BLaER1 treated with 17β-estradiol and CSF1 and Interleukin-3, amounts not matched to agents 10 nM and 100 nM (cell line): ENCODE data around the gene PCDHGB5.

ENCODE experiments used
- H3K27ac ChIP-seq, 11 experiments: shearing (Covaris generic); formaldehyde crosslinking; 2 replicates each; pipeline ENCODE4 v1.8.1; 2022
- H3K27me3 ChIP-seq, 11 experiments: shearing (Covaris generic); formaldehyde crosslinking; 2 replicates each; pipeline ENCODE4 v1.8.1; 2022
- H3K36me3 ChIP-seq, 11 experiments: shearing (Covaris generic); formaldehyde crosslinking; 2 replicates each; pipeline ENCODE4 v1.8.1; 2022
- H3K4me1 ChIP-seq, 10 experiments: shearing (Covaris generic); formaldehyde crosslinking; 2 replicates each; pipeline ENCODE4 v1.8.1; 2022
- H3K4me2 ChIP-seq, 11 experiments: shearing (Covaris generic); formaldehyde crosslinking; 2 replicates each; pipeline ENCODE4 v1.8.1; 2022
- H3K4me3 ChIP-seq, 10 experiments: shearing (Covaris generic); formaldehyde crosslinking; 2 replicates each; pipeline ENCODE4 v1.8.1; 2022
- H3K9ac ChIP-seq, 11 experiments: shearing (Covaris generic); formaldehyde crosslinking; 2 replicates each; pipeline ENCODE4 v1.8.1; 2022
- H3K9me3 ChIP-seq, 11 experiments: shearing (Covaris generic); formaldehyde crosslinking; replicated peaks in 1 of 11; 2 replicates each; pipeline ENCODE4 v1.8.1; 2022
- H4K20me1 ChIP-seq, 11 experiments: shearing (Covaris generic); formaldehyde crosslinking; 2 replicates each; pipeline ENCODE4 v1.8.1; 2022
- Cebpa-rat ChIP-seq, 11 experiments: shearing (Covaris generic); IDR thresholded peaks; 2 replicates each; pipeline ENCODE4 v1.8.1; 2022

Gene PCDHGB5

GRCh38 chr5:141360685-141361084 is 37.1 kb upstream of the PCDHGB5 start:
- Histone ChIP-seq H3K9me3 (peaks cover 74 to 97% (median 89%) of the 10 kb centered on the region in 11 experiments), H3K36me3 (peaks cover 0 to 4% (median 0%) of the 10 kb centered on the region in 11 experiments; a peak in 2 of 22 replicates), H3K9ac (no peak overlapping the region), H3K27me3 (no peaks in the 10 kb centered on the region), H3K4me2 (no peak overlapping the region), H3K4me1 (no peaks in the 10 kb centered on the region; a peak in 1 of 20 replicates), H4K20me1 (no peaks in the 10 kb centered on the region), H3K27ac (no peak overlapping the region), H3K4me3 (no peak overlapping the region)
- no peak for TF ChIP-seq Cebpa-rat (IDR thresholded peaks at IDR 0.05)

DNA sequence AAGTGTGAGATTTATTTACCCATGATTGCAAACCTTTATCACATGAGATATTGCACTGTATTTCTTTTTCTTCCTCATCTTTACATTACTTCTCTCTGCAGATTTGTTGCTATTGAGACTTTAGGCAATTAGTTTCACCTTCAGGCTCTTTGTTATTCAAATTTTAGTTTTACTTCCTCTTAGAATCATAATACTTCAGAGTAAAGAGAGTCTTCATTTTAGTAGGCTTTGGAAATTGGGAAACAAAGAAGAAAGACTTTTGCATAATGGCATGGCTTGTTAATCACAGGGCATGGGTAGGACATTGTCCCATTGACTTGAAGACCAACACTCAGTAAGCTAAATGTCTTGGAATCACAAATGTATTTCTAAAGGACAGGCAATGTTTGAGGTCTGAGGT is 35.0 kb upstream of the PCDHGB5 start:
- Histone ChIP-seq H3K36me3 (peaks cover 0 to 6% (median 0%) of the 10 kb centered on the region in 11 experiments; a peak in 3 of 22 replicates), H3K4me3 (no peak overlapping the region), H3K4me1 (no peaks in the 10 kb centered on the region; a peak in 1 of 20 replicates), H3K9ac (no peak overlapping the region), H3K4me2 (no peak overlapping the region), H4K20me1 (no peaks in the 10 kb centered on the region), H3K27me3 (no peaks in the 10 kb centered on the region), H3K9me3 (peaks cover 75 to 97% (median 85%) of the 10 kb centered on the region in 11 experiments), H3K27ac (no peak overlapping the region)
- TF ChIP-seq Cebpa-rat (IDR thresholded peaks at IDR 0.05), result no peak

GRCh38 chr5:141363952-141364660 is 33.6 kb upstream of the PCDHGB5 start, which contains the start of gene PCDHGA5:
Gene PCDHGA5 (plus strand): TSS chr5:141364162. CDS start chr5:141364331, 169 bp downstream.
- Histone ChIP-seq H3K36me3 (peaks cover 0 to 6% (median 0%) of the 10 kb centered on the region in 11 experiments; a peak in 3 of 22 replicates), H3K27ac (no peak within 1 kb of the TSS), H4K20me1 (no peaks in the 10 kb centered on the region), H3K4me1 (no peaks in the 10 kb centered on the region; a peak in 1 of 20 replicates), H3K27me3 (no peaks in the 10 kb centered on the region), H3K9me3 (peaks cover 75 to 85% (median 79%) of the 10 kb centered on the region in 11 experiments), H3K4me3 (no peak within 1 kb of the TSS), H3K4me2 (no peak within 1 kb of the TSS), H3K9ac (no peak within 1 kb of the TSS)
- TF ChIP-seq Cebpa-rat (IDR thresholded peaks at IDR 0.05), result no peak

DNA sequence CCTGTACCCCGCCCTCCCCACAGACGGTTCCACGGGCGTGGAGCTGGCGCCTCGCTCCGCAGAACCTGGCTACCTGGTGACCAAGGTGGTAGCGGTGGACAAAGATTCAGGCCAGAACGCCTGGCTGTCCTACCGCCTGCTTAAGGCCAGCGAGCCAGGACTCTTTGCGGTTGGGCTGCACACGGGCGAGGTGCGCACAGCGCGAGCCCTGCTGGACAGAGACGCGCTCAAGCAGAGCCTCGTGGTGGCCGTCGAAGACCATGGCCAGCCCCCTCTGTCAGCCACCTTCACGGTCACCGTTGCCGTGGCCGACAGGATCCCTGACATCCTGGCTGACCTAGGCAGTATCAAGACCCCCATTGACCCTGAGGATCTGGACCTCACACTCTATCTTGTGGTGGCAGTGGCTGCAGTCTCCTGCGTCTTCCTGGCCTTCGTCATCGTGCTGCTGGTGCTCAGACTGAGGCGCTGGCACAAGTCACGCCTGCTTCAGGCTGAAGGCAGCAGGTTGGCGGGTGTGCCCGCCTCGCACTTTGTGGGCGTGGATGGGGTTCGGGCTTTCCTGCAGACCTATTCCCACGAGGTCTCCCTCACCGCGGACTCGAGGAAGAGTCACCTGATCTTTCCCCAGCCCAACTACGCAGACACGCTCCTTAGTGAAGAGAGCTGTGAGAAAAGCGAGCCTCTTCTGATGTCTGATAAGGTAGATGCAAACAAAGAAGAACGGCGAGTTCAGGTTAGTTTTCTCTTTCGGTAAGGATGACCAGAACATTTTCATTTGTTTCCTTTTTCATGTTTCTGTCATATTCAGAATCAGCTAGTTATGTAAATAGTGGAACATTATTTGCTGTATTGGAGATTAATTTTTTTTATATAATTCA is 31.5 kb upstream of the PCDHGB5 start:
- no peaks in the 10 kb centered on the region; a peak in 1 of 20 replicates for H3K4me1 ChIP-seq
- H3K9me3 ChIP-seq, result peaks cover 73 to 84% (median 75%) of the 10 kb centered on the region in 11 experiments
- no peak overlapping the region for H3K27ac ChIP-seq
- no peak for TF ChIP-seq Cebpa-rat (IDR thresholded peaks at IDR 0.05)
- H3K9ac ChIP-seq, result no peak overlapping the region
- H3K27me3 ChIP-seq, result peaks cover 0 to 6% (median 0%) of the 10 kb centered on the region in 11 experiments; a peak in 2 of 22 replicates
- H4K20me1 ChIP-seq, result no peaks in the 10 kb centered on the region
- no peak overlapping the region for H3K4me2 ChIP-seq
- peak overlapping the region in 2 of 10 experiments; percentile 1 to 40; a peak in 2 of 20 replicates for H3K4me3 ChIP-seq
- H3K36me3 ChIP-seq, result peaks cover 0 to 6% (median 0%) of the 10 kb centered on the region in 11 experiments; a peak in 3 of 22 replicates

- Histone ChIP-seq H3K9me3 (peaks cover 74 to 85% (median 77%) of the 10 kb centered on the region in 11 experiments), H3K36me3 (peaks cover 0 to 9% (median 0%) of the 10 kb centered on the region in 11 experiments; a peak in 5 of 22 replicates), H3K27me3 (peaks cover 0 to 6% (median 0%) of the 10 kb centered on the region in 11 experiments; a peak in 2 of 22 replicates), H3K9ac (no peak within 1 kb of the TSS), H3K4me2 (no peak within 1 kb of the TSS), H3K4me1 (no peaks in the 10 kb centered on the region), H3K27ac (no peak within 1 kb of the TSS), H4K20me1 (no peaks in the 10 kb centered on the region), H3K4me3 (no peak within 1 kb of the TSS; a peak in 1 of 20 replicates)
- no peak for TF ChIP-seq Cebpa-rat (IDR thresholded peaks at IDR 0.05)
These were observed 27.5 kb upstream of the PCDHGB5 start, which contains the start of gene PCDHGB3 for GRCh38 chr5:141369994-141370848. Gene PCDHGB3 (plus strand): TSS chr5:141370242. CDS start chr5:141370395, 153 bp downstream.

- peaks cover 73 to 85% (median 77%) of the 10 kb centered on the region in 11 experiments for H3K9me3 ChIP-seq
- H3K27ac ChIP-seq, result no peak overlapping the region
- TF ChIP-seq Cebpa-rat (IDR thresholded peaks at IDR 0.05), result no peak
- no peak overlapping the region for H3K9ac ChIP-seq
- H3K4me2 ChIP-seq, result no peak overlapping the region
- H3K4me1 ChIP-seq, result no peaks in the 10 kb centered on the region
- no peaks in the 10 kb centered on the region for H4K20me1 ChIP-seq
- H3K36me3 ChIP-seq, result peaks cover 0 to 9% (median 0%) of the 10 kb centered on the region in 11 experiments; a peak in 4 of 22 replicates
- H3K4me3 ChIP-seq, result no peak overlapping the region; a peak in 1 of 20 replicates
- H3K27me3 ChIP-seq, result peaks cover 0 to 6% (median 0%) of the 10 kb centered on the region in 11 experiments; a peak in 2 of 22 replicates
These were observed 25.9 kb upstream of the PCDHGB5 start for GRCh38 chr5:141371572-141372475.

DNA sequence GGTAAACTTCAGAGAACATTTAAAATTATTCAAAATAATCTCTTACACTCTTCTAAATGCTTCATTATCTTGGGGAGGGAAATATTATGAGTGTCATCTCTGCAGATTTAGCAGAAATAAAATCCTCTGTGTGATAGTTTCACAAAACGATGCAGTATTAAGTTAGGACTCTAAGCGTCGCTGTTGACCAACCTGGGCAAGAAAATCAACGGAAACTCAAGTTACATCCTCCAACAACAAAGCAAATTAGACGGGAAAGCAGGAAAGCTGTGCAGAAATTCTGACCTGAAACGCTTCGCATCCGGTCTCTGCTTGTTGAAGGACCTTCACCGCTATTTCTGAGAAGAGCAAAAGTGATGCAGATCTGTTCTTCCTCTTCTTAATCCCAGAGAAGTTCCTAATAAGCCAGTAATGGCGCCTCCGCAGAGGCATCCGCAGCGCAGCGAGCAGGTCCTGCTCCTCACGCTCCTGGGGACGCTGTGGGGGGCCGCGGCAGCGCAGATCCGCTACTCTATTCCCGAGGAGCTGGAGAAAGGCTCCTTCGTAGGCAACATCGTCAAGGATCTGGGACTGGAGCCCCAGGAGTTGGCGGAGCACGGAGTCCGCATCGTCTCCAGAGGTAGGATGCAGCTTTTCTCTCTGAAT is 24.0 kb upstream of the PCDHGB5 start, which contains the start of gene PCDHGA6:
Gene PCDHGA6 (plus strand): TSS at position 219 of the 645 bp plus-strand sequence. CDS start 193 bp downstream, at position 412.
- Histone ChIP-seq H4K20me1 (no peaks in the 10 kb centered on the region), H3K9ac (no peak within 1 kb of the TSS), H3K9me3 (peaks cover 77 to 90% (median 85%) of the 10 kb centered on the region in 11 experiments), H3K27ac (no peak within 1 kb of the TSS), H3K4me3 (peak within 1 kb of the TSS in 1 of 10 experiments; percentile 11; a peak in 2 of 20 replicates), H3K4me2 (no peak within 1 kb of the TSS), H3K4me1 (no peaks in the 10 kb centered on the region), H3K27me3 (peaks cover 0 to 6% (median 0%) of the 10 kb centered on the region in 11 experiments; a peak in 2 of 22 replicates), H3K36me3 (peaks cover 0 to 9% (median 0%) of the 10 kb centered on the region in 11 experiments; a peak in 4 of 22 replicates)
- no peak for TF ChIP-seq Cebpa-rat (IDR thresholded peaks at IDR 0.05)
